Measurements from ENCODE around the gene OFD1.

OFD1 gene

DNA sequence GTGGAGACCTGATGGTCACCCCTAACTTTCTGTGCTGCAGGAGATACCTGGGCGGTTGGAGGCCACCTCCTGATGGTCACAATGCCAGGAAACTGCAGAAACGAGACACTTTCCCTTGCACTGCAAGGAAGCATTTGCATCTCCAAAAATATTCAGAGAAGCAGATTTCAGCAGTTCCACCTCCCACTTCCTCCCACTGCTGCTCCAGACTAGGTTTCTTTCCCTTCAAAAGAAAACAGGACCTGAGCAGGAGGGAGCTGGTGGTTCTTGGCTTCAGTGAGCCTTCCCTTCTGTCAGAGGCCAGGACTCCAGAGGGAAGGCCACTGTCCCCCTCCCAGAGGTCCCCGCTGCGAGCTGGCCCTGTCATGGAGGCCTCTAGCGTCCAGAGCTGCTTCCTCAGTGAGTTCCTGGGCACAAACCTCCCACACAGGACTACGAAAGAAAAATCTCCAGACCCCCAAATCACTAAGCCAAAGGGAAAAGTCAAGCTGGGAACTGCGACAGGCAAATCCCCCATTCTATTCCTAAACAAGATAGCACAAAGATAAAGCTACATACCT lies 46.4 kb downstream of the OFD1 start:
- Histone ChIP-seq H3K4me3 (ENCODE audit: low read depth in 1 of 2, low read length in 2 of 2) (no peak overlapping the region), H2AFZ (ENCODE audit: low read depth, low read length) (no peak overlapping the region), H3K79me2 (ENCODE audit: insufficient read depth, low read length) (no peaks in the 10 kb centered on the region), H3K27me3 (ENCODE audit: insufficient read depth, low read length, poor library complexity) (no peaks in the 10 kb centered on the region), H3K9ac (ENCODE audit: low read depth, low read length) (no peak overlapping the region), H3K27ac (ENCODE audit: low read length) (no peak overlapping the region), H3K9me3 (ENCODE audit: insufficient read depth, low read length, severe bottlenecking) (no peaks in the 10 kb centered on the region), H4K20me1 (ENCODE audit: insufficient read depth, low read length) (no peaks in the 10 kb centered on the region), H3K4me1 (ENCODE audit: insufficient read depth, low read length) (no peaks in the 10 kb centered on the region), H3K4me2 (ENCODE audit: insufficient read depth, low read length) (no peak overlapping the region), H3K36me3 (ENCODE audit: insufficient read depth, low read length) (peaks cover 3% of the 10 kb centered on the region; the same call in 1 of the 2 replicates)
- no peak for ATAC-seq (ENCODE audit: insufficient read depth, low read depth)
- TF ChIP-seq, protein P1, sequence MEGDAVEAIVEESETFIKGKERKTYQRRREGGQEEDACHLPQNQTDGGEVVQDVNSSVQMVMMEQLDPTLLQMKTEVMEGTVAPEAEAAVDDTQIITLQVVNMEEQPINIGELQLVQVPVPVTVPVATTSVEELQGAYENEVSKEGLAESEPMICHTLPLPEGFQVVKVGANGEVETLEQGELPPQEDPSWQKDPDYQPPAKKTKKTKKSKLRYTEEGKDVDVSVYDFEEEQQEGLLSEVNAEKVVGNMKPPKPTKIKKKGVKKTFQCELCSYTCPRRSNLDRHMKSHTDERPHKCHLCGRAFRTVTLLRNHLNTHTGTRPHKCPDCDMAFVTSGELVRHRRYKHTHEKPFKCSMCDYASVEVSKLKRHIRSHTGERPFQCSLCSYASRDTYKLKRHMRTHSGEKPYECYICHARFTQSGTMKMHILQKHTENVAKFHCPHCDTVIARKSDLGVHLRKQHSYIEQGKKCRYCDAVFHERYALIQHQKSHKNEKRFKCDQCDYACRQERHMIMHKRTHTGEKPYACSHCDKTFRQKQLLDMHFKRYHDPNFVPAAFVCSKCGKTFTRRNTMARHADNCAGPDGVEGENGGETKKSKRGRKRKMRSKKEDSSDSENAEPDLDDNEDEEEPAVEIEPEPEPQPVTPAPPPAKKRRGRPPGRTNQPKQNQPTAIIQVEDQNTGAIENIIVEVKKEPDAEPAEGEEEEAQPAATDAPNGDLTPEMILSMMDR (IDR thresholded peaks at IDR 0.05; ENCODE audit: borderline replicate concordance, extremely low read depth, low read length, poor library complexity, severe bottlenecking) = no peak
- no peak for TF ChIP-seq EZH2 (IDR thresholded peaks at IDR 0.05; ENCODE audit: borderline replicate concordance, low read depth, low read length, severe bottlenecking)
- no peak for DNase-seq

DNA sequence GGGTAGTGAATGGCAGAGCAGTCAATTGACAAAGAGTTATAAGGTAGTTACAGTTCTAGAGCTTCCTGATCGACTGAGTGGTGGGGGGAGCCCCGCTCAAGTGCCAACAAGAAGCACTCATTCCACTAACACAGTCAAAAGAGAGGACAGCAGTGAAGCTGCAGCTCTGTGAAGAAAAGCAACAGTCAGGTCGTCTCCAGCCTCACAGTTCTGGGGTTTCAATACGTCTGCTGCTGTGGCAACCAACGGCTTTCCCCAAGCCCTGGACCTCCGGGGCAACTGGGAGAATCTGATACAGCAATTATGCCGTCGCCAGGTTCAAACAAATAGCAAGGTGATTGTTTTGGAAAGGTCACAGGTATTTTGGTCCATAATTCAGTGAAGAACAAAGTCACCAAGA lies 51.5 kb downstream of the OFD1 start:
- Histone ChIP-seq H3K4me2 (ENCODE audit: insufficient read depth, low read length) (no peak overlapping the region), H3K79me2 (ENCODE audit: insufficient read depth, low read length) (no peaks in the 10 kb centered on the region), H3K36me3 (ENCODE audit: insufficient read depth, low read length) (no peaks in the 10 kb centered on the region), H3K4me3 (ENCODE audit: low read depth in 1 of 2, low read length in 2 of 2) (no peak overlapping the region), H3K9ac (ENCODE audit: low read depth, low read length) (no peak overlapping the region), H3K9me3 (ENCODE audit: insufficient read depth, low read length, severe bottlenecking) (no peaks in the 10 kb centered on the region), H2AFZ (ENCODE audit: low read depth, low read length) (no peak overlapping the region), H3K4me1 (ENCODE audit: insufficient read depth, low read length) (no peaks in the 10 kb centered on the region), H4K20me1 (ENCODE audit: insufficient read depth, low read length) (no peaks in the 10 kb centered on the region), H3K27ac (ENCODE audit: low read length) (no peak overlapping the region), H3K27me3 (ENCODE audit: insufficient read depth, low read length, poor library complexity) (no peaks in the 10 kb centered on the region)
- no peak for DNase-seq
- no peak for ATAC-seq (ENCODE audit: insufficient read depth, low read depth)
- TF ChIP-seq EZH2 (IDR thresholded peaks at IDR 0.05; ENCODE audit: borderline replicate concordance, low read depth, low read length, severe bottlenecking) = no peak
- TF ChIP-seq, protein P1 (IDR thresholded peaks at IDR 0.05; ENCODE audit: borderline replicate concordance, extremely low read depth, low read length, poor library complexity, severe bottlenecking) = no peak

DNA sequence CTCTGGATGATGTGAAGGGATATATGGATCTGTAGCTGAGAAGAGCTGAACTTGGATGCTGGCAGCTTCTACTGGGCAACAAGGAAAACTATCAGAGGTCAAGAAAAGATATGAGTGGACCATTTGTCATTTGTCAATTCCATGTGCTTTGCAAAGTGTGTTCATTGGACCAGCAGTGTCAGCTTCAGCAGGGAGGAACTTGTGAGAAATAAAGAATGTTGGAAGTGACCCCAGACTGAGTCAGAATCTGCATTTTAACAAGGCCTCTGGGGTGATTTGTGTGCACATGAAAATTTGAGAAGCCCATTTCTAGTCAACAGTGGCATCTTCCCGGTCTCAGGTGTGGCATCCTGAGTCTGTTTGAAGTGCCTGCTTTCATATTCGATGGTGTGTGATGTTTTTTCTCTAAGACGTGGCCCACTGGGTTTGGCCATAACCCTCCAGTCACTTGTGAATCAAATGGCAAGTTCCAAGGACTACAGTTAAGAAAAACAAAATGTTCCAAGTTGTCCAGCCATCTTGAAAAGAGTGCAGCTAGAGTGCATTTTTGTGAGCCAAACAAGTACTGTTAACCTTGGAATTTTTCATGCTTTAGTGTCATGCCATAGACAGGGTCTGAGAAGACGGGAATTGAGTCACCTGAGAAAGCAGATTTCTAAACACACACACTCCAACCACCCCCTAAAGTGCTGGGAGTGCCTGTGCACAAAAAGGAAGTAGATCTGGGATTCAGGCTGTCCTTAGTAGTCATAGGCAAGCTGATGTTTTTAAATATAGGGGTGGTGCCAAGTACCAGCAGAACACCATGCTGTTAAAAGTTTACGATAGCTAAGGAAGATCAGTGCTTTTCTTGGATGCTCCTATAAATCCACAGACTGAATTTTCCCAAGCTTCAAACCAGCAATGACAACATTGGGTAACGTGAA lies 55.9 kb downstream of the OFD1 start:
- H3K27me3 ChIP-seq (ENCODE audit: insufficient read depth, low read length, poor library complexity) = no peaks in the 10 kb centered on the region

More for the DNA sequence above, 55.9 kb downstream of the OFD1 start:
- no peak for TF ChIP-seq EZH2 (IDR thresholded peaks at IDR 0.05; ENCODE audit: borderline replicate concordance, low read depth, low read length, severe bottlenecking)
- TF ChIP-seq, protein P1 (IDR thresholded peaks at IDR 0.05; ENCODE audit: borderline replicate concordance, extremely low read depth, low read length, poor library complexity, severe bottlenecking) = no peak
- DNase-seq (no peak), ATAC-seq (ENCODE audit: insufficient read depth, low read depth) (no peak)
- Histone ChIP-seq H3K36me3 (ENCODE audit: insufficient read depth, low read length) (no peaks in the 10 kb centered on the region), H3K9ac (ENCODE audit: low read depth, low read length) (no peak overlapping the region), H3K27ac (ENCODE audit: low read length) (no peak overlapping the region), H3K4me3 (ENCODE audit: low read depth in 1 of 2, low read length in 2 of 2) (no peak overlapping the region), H2AFZ (ENCODE audit: low read depth, low read length) (no peak overlapping the region), H3K4me1 (ENCODE audit: insufficient read depth, low read length) (no peaks in the 10 kb centered on the region), H3K79me2 (ENCODE audit: insufficient read depth, low read length) (no peaks in the 10 kb centered on the region), H3K9me3 (ENCODE audit: insufficient read depth, low read length, severe bottlenecking) (no peaks in the 10 kb centered on the region), H3K4me2 (ENCODE audit: insufficient read depth, low read length) (no peak overlapping the region), H4K20me1 (ENCODE audit: insufficient read depth, low read length) (no peaks in the 10 kb centered on the region)

All from DND-41 (cell line).